Endodermal cell (in vitro differentiated cells): ENCODE measurements around the gene TMED1. TPM values are rescaled to one million over a fixed set of nuclear protein-coding genes. Genes with fewer than 3 reads are reported as not detected.

Source experiments
- DNase-seq: peaks from one replicate; pipeline ENCODE4 v3.0.0-alpha.2; 2017
- H3K27ac ChIP-seq: 2 replicates; pipeline ENCODE4 v1.5.1; 2013; ENCODE audit warnings: mild to moderate bottlenecking, low read depth, low read length, moderate library complexity
- H3K27me3 ChIP-seq: 2 replicates; pipeline ENCODE4 v1.6.1; 2013; ENCODE audit warnings: mild to moderate bottlenecking, low read length, moderate library complexity; ENCODE audit not compliant: insufficient read depth, control insufficient read depth, poor library complexity, severe bottlenecking
- H3K36me3 ChIP-seq: 2 replicates; pipeline ENCODE4 v1.7.0; 2013; ENCODE audit warnings: mild to moderate bottlenecking, low read length, moderate library complexity; ENCODE audit not compliant: control insufficient read depth, insufficient read depth
- H3K4me1 ChIP-seq: one replicate; pipeline ENCODE4 v1.7.0; 2013; ENCODE audit warnings: low read length; ENCODE audit not compliant: control insufficient read depth, insufficient read depth
- H3K4me3 ChIP-seq: 2 replicates; pipeline ENCODE4 v1.5.1; 2013; ENCODE audit warnings: mild to moderate bottlenecking, low read length, moderate library complexity
- H3K9ac ChIP-seq: 2 replicates; pipeline ENCODE4 v1.6.1; 2013; ENCODE audit warnings: mild to moderate bottlenecking, low read length, moderate library complexity; ENCODE audit not compliant: poor library complexity, severe bottlenecking; ENCODE audit errors: extremely low read depth
- H3K9me3 ChIP-seq: 2 replicates; pipeline ENCODE4 v1.6.1; 2013; ENCODE audit warnings: mild to moderate bottlenecking, low read length, moderate library complexity; ENCODE audit not compliant: control insufficient read depth
- H3K27ac Mint-ChIP-seq: 2 replicates; pipeline ENCODE4 v1.8.0; 2020; ENCODE audit warnings: mixed read lengths
- H3K27me3 Mint-ChIP-seq: 2 replicates; pipeline ENCODE4 v1.8.0; 2021; ENCODE audit warnings: mild to moderate bottlenecking, mixed read lengths; ENCODE audit not compliant: insufficient read depth
- H3K36me3 Mint-ChIP-seq: 2 replicates; pipeline ENCODE4 v1.8.0; 2020; ENCODE audit warnings: low read depth, mixed read lengths
- H3K4me1 Mint-ChIP-seq: 2 replicates; pipeline ENCODE4 v1.8.0; 2020; ENCODE audit warnings: mixed read lengths
- H3K4me3 Mint-ChIP-seq: 2 replicates; pipeline ENCODE4 v1.8.0; 2020; ENCODE audit warnings: mild to moderate bottlenecking, moderate library complexity, mixed read lengths
- H3K9me3 Mint-ChIP-seq: 2 replicates; pipeline ENCODE4 v1.8.0; 2020; ENCODE audit warnings: mild to moderate bottlenecking, mixed read lengths
- CTCF ChIP-seq: fragments of 200-600 bp; sonication (generic); conservative IDR thresholded peaks from 2 replicates; pipeline ENCODE4 v1.5.0; 2021; ENCODE audit warnings: antibody characterized with exemption, mild to moderate bottlenecking
- WGBS, 2 experiments: methylation state at CpG; one replicate each; pipeline versions ENCODE4 v1.1.5 to v1.1.7; 2013; ENCODE audit warnings: missing lambda C conversion rate in 2 of 2, mixed read lengths in 1 of 2; ENCODE audit not compliant: insufficient coverage in 1 of 2, insufficient read length in 1 of 2; 5-methylcytosine and 5-hydroxymethylcytosine counted together
- total RNA-seq, 2 donors: library from RNA; stranded (reverse); fragmentation: NEBNext Ultra II Directional in 1 of 2; extraction: Animal tissue kit (Norgen Biotek cat#: 25700) in 1 of 2; gene quantifications; 2 replicates in 1 of 2; 3 replicates in 1 of 2; pipeline ENCODE4 v1.2.1, GENCODE V29; 2021

The TMED1 gene
- total RNA-seq, 2 donors from 2014 or later = 19.7 to 34.5 TPM

DNA sequence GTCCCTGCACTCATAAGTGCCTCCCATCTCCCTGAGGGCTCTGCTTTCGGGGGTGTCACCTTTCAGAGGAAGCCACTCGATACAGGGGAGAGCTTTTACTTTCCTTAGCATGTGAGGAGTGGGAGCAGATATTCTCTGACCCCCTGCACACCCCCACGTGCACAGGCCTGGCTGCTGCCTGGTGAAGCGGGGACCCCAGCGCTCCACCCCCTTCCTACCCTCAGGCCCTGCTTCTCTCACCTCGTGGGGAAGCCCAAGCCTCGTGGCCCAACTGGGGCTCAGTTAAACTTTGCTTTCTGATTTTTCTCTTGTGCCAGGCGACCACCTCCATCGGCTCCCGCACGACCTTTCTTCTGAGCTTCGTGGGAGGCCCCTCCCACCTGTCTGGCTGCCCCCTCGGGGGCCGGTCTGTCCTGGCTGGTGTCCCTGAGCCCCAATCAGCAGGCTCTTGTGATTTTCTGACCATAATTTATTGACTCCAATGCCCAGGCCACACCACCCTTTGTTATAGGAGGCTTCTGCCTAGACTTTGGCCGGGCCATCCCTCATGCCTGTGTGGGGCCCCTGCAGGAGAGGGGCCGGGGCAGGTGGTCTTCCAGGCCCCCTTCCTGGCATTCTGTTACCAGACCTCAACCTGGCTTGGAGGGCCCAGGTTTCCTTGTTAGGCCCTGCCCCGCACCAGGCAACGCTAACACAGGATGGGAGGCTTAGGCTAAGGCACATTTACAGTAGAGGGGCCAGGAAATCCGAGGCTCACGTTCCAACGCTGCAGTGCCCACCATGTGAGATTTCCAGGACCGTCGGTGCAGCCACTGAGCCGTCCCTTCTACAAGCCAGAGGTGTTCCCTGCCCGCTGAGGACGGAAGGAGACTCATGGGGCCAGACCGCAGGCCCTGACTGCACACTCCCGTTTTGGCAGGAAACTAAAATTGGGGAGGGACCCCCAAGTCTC lies 3.7 kb downstream of the TMED1 start:
- Histone ChIP-seq H3K4me3 (no peak overlapping the region), H3K27me3 (no peaks in the 10 kb centered on the region), H3K27ac (peak overlapping the region; percentile 24), H3K4me1 (no peaks in the 10 kb centered on the region), H3K9ac (no peak overlapping the region), H3K9me3 (peaks cover 6% of the 10 kb centered on the region), H3K36me3 (peaks cover 26% of the 10 kb centered on the region)
- no peak for DNase-seq
- WGBS, 2 experiments = 94 to 95% methylated on average over 24 to 28 of the region's 28 CpGs
- H3K4me1 Mint-ChIP-seq = no peaks in the 10 kb centered on the region
- no peak overlapping the region for H3K4me3 Mint-ChIP-seq
- H3K9me3 Mint-ChIP-seq = peaks cover 12% of the 10 kb centered on the region
- H3K27me3 Mint-ChIP-seq = peaks cover 11% of the 10 kb centered on the region
- no peak overlapping the region for H3K27ac Mint-ChIP-seq
- TF ChIP-seq CTCF = no peak
- peaks cover 17% of the 10 kb centered on the region for H3K36me3 Mint-ChIP-seq

- H3K27ac ChIP-seq = no peak overlapping the region
- H3K36me3 ChIP-seq = peaks cover 35% of the 10 kb centered on the region
- peaks cover under 1% of the 10 kb centered on the region for H3K9me3 Mint-ChIP-seq
- WGBS, 2 experiments = 90 to 94% methylated on average over 13 to 33 of the region's 33 CpGs
- H3K9me3 ChIP-seq = no peaks in the 10 kb centered on the region
- no peaks in the 10 kb centered on the region for H3K4me1 ChIP-seq
- no peaks in the 10 kb centered on the region for H3K4me1 Mint-ChIP-seq
- no peak overlapping the region for H3K4me3 ChIP-seq
- no peaks in the 10 kb centered on the region for H3K27me3 Mint-ChIP-seq
- H3K4me3 Mint-ChIP-seq = no peak overlapping the region
- TF ChIP-seq CTCF = no peak
- H3K27ac Mint-ChIP-seq = no peak overlapping the region
- DNase-seq = no peak
- peaks cover 26% of the 10 kb centered on the region for H3K36me3 Mint-ChIP-seq
- no peak overlapping the region for H3K9ac ChIP-seq
- no peaks in the 10 kb centered on the region for H3K27me3 ChIP-seq
Measured at GRCh38 chr19:10830931-10831779, 4.9 kb downstream of the TMED1 start.

DNA sequence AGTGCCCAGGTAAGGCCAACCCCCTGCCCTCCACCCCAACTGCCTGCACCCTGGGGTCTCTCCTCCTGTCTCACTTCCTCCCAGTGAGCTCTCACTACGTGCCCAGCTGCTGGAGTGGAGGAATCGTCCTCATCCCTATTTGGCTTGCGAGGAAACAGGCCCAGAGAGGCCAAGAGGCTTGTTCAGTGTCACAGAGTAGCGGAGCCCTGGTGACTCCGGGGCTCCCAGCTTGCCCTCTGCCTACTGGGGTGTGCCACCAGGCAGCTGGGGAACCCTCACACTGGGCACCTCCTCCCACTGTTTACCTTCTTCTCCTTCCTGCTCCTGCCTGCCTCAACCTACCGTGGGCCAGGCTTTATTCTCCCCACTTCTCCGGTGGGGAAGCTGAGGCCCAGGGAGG lies 5.6 kb downstream of the TMED1 start:
- H3K27me3 Mint-ChIP-seq = no peaks in the 10 kb centered on the region
- H3K9ac ChIP-seq = no peak overlapping the region
- no peaks in the 10 kb centered on the region for H3K9me3 Mint-ChIP-seq
- H3K36me3 Mint-ChIP-seq = peaks cover 31% of the 10 kb centered on the region
- TF ChIP-seq CTCF = no peak
- H3K4me1 ChIP-seq = no peaks in the 10 kb centered on the region
- H3K27ac ChIP-seq = no peak overlapping the region
- H3K36me3 ChIP-seq = peaks cover 39% of the 10 kb centered on the region
- no peaks in the 10 kb centered on the region for H3K27me3 ChIP-seq
- 96 to 100% methylated on average over 1 to 7 of the region's 7 CpGs for WGBS, 2 experiments
- H3K4me3 Mint-ChIP-seq = no peak overlapping the region
- H3K4me3 ChIP-seq = no peak overlapping the region
- no peak for DNase-seq
- H3K9me3 ChIP-seq = no peaks in the 10 kb centered on the region
- H3K4me1 Mint-ChIP-seq = no peaks in the 10 kb centered on the region
- no peak overlapping the region for H3K27ac Mint-ChIP-seq
